HT-29 (cell line): ENCODE results near the gene OR2D3. TPM values are rescaled to one million over a fixed set of nuclear protein-coding genes. Genes with fewer than 3 reads are reported as not detected.
A peak's percentile ranks its signal among the peaks of the same experiment; 100 is the strongest.
"Not testable (repeated sequence)": the region's sequence is repeated elsewhere in the genome, so short reads cannot be mapped to it uniquely, and the experiment has no call there.

Source experiments
- DNase-seq: peaks from one replicate; pipeline ENCODE4 v3.0.0-alpha.2; 2015; ENCODE audit warnings: low spot score
- total RNA-seq: library from RNA; depleted of rRNA; stranded (reverse); fragments of >200 nt; shearing (Covaris generic); gene quantifications from 2 replicates; pipeline ENCODE4 v1.2.3, GENCODE V29; 2014; rRNA removed

Gene OR2D3, protein sequence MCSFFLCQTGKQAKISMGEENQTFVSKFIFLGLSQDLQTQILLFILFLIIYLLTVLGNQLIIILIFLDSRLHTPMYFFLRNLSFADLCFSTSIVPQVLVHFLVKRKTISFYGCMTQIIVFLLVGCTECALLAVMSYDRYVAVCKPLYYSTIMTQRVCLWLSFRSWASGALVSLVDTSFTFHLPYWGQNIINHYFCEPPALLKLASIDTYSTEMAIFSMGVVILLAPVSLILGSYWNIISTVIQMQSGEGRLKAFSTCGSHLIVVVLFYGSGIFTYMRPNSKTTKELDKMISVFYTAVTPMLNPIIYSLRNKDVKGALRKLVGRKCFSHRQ
- total RNA-seq: not detected in 2 replicates

DNA sequence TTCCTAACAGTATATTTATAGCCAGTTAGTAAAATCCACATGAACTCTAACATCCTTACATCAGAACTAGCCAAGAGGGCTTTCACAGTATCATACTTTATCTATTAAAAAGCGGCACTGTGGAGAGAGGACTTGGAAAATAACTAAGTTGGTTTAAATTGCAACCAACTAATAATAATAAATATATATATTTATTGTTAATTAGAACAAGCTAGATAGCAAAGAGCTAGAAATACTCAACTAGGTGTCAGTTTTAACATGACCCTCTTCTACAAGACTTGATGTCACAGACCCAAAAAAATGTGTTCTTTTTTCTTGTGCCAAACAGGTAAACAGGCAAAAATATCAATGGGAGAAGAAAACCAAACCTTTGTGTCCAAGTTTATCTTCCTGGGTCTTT lies at the start of gene OR2D3:
TSS of gene OR2D3 (plus strand) at position 301 of the 400 bp plus-strand sequence. CDS start at position 301, 0 bp downstream.
- DNase-seq: no peak

DNA sequence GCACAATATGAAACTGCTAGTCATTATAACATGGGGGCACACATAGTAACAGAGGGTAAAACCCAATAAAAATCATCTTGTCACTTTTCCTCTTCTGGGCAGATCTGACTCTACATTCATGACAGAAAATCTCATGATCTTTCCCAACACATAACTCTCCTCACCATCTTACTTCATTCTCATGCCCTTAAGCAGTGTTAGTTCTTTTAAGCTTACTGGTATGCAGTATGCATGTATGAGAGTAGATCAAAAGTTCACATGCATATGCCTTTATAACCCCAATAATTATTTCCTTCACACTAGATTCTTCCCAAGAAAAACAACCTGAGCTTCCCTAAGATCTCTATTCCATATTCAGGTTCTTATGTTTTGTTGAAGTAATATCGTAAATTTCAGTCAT lies 49.5 kb upstream of the OR2D3 start:
- DNase-seq: no peak

DNA sequence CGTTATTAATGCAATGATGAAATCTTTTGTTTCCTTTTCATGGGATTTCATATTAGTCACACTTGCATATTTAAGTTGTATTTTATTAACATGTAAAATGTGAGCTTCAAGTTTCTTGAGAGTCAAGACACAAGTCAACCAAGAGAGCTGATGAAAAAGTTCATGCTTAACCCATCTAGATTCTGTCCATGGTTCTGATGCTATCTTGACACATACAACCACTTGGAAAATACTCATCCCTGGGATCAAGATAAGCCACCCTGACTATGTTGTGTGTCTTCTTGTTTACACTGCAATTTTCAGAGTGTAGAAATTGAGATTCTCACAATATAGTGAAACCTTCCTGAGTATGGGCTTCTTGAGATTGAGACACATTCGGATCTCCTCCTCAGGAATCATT lies 45.0 kb upstream of the OR2D3 start:
- no peak for DNase-seq

DNA sequence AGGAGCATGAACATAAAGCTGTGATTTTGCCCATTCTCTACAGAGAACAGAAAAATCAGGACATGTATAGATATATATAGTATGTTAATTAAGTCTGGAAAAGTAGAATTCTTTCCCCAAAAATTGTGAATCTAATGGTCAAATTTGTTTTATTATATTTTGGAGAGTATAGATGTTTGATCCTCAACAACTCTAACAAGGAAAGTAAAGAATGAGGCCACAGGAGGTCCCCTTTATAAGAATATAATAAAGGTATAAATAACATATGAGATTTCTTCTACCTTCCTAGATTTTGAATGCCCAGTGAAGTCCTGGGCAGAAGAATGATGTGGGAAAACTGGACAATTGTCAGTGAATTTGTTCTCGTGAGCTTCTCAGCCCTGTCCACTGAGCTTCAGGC lies 44.5 kb upstream of the OR2D3 start, which contains the start of gene OR10A4:
TSS of gene OR10A4 (plus strand) at position 301 of the 400 bp plus-strand sequence. CDS start at position 324, 23 bp downstream.
- no peak for DNase-seq

DNA sequence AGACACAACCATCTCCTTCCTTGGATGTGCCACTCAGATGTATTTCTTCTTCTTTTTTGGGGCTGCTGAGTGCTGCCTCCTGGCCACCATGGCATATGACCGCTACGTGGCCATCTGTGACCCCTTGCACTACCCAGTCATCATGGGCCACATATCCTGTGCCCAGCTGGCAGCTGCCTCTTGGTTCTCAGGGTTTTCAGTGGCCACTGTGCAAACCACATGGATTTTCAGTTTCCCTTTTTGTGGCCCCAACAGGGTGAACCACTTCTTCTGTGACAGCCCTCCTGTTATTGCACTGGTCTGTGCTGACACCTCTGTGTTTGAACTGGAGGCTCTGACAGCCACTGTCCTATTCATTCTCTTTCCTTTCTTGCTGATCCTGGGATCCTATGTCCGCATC lies 43.9 kb upstream of the OR2D3 start:
- no peak for DNase-seq

DNA sequence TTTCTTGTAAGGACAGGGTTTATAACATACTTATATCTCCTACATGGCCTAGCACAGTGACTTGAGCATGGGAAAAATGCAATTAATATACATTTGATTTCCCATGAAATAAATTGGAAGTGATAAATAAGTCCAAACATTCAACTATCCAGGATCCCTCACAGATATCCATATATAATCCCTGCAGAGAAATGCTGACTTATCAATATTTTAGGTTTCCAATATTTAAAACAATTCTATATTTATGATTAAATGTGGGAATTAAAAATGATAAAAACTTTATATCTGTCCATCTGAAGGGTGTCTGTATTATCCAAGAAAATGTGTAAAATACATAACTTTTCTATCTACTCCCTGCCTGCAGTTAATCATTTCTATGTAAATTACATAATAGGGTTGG lies 38.1 kb upstream of the OR2D3 start:
- DNase-seq: no peak

DNA sequence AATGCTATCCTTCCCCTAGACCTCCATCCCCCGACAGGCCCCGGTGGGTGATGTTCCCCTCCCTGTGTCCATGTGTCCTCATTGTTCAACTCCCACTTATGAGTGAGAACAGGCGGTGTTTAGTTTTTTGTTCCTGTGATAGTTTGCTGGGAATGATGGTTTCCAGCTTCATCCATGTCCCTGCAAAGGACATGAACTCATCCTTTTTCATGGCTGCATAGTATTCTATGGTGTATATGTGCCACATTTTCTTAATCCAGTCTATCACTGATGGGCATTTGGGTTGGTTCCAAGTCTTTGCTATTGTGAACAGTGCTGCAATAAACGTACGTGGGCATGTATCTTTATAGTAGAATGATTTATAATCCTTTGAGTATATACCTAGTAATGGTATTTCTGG lies 33.1 kb upstream of the OR2D3 start:
- not testable (repeated sequence) for DNase-seq

DNA sequence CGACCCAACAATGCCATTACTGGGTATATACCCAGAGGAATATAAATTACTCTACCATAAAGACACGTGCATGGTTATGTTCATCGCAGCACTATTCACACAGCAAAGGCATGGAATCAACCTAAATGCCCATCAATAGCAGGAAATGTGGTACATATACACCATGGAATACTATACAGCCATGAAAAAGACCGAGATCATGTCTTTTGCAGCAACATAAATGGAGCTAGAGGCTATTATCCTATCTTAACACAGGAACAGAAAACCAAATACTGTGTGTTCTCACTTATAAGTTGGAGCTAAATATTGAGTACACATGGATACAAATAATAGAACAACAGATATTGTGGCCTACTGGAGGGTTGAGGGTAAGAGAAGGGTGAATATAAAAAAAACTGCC lies 32.0 kb upstream of the OR2D3 start:
- DNase-seq: no peak

DNA sequence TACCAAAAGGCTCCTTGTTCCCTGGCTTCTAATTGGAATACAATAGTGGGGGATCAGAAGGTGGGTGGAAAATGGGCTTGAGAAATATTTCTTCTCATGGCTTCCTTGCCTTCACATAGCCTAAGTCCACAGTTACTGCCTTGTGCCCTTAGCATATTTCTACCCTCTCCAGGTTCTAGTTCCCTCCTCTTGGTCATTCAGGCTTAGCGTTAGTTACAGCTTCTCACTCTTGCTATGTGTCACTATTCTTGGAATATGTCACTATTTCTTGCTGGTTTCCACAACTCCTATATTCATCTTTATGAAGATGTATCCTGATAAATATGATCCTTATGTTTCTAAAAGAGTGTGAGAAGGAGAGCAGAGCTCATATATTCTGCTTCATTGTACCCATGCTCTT lies 31.0 kb upstream of the OR2D3 start:
- DNase-seq: no peak

DNA sequence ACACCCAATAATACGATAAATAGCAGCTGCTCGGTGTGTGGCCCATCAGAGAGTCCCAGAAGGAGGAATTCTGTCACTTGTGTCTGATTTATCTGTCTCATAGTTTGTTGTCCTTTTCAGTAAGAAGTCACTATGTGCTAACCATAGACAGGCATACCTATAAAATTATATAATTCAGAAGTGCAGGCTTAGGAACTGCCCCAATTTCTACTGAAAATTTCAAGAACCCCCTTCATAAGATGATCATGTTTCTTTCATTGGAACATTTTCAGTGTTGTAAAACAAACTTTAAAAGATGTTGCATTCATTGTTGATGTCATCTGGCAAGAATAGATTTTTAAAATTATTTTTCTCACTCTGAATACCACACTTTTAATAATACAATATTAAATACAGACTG lies 28.4 kb upstream of the OR2D3 start, which contains the start of gene OR2D2:
TSS of gene OR2D2 (minus strand) at position 101 of the 400 bp plus-strand sequence. CDS start at position 101, 0 bp downstream.
- no peak for DNase-seq

DNA sequence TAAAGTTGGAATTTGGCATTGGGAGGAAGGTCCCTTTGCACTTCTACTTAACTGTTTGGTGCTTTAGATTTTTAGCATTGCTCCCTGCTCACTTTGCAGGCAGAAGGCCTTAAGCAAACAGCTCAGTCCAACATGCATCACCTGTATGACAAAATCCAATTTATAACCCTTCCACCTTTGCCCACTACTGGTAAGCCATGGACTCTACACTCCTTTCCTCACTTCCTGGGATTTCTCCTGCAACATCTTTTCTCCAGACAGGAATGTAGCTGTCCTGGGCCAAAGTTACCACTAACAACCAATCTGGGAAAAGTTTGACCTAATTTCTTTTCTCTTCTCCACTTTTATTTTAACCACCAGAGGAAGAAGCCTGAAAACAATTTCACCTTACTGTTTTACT lies 26.7 kb upstream of the OR2D3 start:
- peak; percentile 16 for DNase-seq

DNA sequence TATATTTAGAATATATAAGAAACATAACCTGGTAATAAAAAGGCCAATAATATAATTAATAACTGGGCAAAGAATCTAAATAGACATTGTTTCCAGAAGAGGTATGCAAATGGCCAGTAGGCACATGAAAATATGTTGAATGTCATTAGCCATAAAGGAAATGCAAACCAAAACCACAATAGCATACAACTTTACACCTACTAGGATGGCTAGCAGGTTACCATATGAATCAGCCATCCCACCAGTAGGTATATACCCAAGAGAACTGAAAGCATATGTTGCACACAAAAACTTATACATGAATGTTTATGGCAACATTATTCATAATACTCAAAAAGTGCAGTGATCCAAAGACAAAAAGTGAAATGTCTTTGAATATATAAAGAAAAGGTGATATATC lies 25.8 kb upstream of the OR2D3 start:
- DNase-seq: no peak

DNA sequence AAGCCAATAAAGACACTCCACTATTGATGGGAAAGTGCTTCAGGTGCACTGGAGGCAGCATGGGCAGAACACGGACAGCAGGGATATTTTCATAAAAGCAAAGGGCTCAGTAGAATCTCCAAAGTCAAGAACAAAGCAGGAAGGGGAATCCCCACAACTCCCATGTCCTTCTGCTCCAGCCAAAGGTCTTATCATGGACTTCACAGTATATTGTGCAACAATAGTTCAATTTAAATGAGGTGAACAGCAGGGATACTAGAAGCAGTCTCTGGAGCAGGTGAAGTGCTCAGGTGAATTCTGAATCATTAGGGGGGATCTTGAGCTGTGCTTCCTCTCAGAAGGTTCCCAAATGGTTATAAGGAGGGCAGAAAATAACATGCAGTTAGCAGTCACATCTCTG lies 21.9 kb upstream of the OR2D3 start:
- no peak for DNase-seq

DNA sequence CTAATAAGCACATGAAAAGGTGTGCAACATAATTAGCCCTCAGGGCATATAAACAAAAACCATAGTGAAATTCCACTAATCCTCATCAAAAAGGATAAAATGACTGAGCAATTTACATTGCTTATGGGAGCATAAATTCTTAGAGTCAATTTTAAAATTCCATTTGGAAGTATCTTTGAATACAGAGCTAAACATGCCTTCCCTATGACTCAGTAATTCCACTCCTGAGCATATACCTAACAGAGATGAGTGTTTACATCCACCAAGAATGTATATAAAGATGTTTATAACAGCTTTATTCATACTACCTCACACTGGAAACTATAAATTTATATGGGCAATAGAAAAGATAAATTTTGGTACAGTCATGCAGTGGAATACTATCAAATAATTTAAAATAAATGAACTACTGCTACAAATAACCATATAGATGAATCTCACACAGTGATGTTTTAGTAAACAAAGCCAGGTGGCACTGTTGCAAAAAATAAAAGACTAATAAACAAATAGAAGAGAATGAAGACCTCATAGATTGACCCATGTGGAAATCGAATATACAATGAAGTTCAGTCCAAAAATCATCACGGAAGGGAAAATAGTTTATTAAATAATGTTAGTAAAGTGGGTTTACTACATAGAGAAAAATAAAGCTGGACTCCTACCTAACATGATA lies 20.3 kb upstream of the OR2D3 start:
- peak; percentile 24 for DNase-seq

DNA sequence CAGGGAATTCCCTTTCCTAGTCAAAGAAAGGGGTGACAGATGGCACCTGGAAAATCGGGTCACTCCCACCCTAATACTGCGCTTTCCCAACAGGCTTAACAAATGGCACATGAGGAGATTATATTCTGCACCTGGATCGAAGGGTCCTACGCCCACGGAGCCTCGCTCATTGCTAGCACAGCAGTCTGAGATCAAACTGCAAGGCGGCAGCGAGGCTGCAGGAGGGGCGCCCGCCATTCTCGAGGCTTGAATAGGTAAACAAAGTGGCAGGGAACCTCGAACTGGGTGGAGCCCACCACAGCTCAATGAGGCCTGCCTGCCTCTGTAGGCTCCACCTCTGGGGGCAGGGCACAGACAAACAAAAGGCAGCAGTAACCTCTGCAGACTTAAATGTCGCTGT lies 16.0 kb upstream of the OR2D3 start:
- not testable (repeated sequence) for DNase-seq

DNA sequence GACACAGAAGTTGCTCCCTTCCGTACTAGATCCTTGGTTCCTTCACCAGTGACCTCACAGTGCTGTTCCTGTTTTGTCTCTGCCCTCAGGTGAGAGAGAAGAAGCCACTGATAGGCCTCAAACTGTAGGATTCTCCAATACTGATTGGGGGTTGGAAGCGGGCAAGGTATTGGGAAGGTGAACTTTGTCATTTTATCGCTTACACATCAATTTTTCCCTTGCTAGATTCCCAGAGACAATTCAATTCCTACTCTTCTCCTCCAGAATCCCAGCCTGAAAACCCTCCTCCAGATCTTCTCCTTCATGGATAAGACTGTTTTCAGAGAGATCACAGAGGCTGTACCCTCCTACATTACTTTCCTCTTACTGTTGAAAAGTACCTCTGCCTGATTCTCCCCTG lies 9.4 kb upstream of the OR2D3 start:
- DNase-seq: no peak

DNA sequence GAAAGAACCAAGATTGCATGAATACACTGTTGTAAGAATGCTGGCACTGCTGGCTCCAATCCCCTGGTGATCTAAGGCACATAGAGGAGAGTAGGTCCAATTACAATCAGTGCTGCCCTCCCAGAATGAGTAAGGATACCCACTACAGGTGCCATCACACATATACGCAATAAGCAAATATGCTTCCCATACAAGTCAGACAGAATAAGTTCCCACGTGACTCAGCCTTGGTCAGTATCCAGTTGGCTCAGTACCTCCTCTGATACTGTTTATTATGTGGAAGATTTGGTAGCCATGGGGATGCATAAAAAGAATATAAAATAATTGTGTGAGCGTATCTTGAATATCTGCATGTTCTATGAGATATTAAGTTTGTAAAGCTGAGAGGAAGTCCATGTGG lies 8.9 kb upstream of the OR2D3 start:
- DNase-seq: no peak

DNA sequence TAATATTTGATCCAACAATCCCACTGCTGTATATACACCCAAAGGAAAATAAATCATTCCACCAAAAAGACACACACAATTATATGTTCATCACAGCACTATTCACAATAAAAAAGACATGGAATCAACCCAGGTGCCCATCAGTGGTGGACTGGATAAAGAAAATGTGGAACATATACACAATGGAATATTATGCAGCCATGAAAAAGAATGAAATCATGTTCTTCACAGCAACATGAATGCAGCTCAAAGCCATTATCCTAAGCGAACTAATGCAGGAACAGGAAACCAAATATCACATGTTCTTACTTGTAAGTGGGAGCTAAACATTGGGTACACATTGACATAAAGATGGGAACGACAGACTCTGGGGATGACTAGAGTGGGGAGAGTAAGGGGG lies 1.1 kb upstream of the OR2D3 start:
- DNase-seq: no peak

DNA sequence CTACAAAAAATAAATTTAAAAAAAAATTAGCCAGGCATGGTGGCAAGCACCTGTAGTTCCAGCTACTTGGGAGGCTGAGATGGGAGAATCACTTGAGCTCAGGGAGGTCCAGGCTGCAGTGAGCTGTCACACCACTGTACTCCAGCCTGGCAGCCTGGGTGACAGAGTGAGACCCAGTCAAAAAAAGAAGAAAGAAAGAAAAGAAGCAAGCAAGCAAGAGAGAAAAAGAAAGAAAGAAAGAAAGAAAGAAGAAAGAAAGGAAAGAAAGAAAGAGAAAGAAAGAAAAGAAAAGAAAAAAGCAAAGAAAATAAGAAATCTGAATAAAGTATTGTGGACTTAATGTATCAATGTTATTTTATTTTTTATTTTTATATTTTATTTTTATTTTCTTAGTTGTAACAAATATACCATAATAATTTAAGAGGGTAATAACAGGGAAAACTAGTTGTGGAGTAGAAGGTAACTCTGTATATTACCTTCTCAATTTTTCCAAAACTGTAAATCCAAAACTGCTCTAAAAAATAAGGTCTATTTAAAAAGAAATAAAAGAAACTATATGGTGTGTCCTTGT lies 4.3 kb downstream of the OR2D3 start:
- DNase-seq: no peak

DNA sequence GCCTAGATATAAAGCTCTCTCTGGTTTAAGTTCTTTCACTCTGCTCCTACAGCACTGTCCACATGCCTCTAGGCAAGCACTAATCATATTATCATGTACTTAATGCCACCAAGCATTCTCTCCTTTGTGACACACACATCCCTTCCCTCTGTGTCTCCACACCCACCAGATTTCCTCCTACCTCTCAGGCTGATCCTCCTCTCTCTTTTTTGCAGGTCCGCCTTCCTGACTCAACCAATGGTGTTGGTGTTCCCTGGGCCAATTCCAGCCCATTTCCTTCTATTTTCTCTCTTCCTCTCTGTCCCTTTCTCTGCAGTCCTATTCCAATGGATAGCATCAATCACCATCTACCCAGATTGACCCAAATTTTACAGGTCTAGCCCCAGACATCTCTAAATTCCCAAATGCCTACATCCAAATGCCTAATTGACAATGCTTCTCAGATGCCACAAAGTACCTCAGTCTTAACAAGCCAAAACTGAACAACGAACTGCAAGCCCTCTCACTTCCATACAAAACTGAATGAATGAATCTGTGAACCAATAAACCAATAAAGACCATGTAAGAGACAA lies 4.9 kb downstream of the OR2D3 start:
- no peak for DNase-seq

DNA sequence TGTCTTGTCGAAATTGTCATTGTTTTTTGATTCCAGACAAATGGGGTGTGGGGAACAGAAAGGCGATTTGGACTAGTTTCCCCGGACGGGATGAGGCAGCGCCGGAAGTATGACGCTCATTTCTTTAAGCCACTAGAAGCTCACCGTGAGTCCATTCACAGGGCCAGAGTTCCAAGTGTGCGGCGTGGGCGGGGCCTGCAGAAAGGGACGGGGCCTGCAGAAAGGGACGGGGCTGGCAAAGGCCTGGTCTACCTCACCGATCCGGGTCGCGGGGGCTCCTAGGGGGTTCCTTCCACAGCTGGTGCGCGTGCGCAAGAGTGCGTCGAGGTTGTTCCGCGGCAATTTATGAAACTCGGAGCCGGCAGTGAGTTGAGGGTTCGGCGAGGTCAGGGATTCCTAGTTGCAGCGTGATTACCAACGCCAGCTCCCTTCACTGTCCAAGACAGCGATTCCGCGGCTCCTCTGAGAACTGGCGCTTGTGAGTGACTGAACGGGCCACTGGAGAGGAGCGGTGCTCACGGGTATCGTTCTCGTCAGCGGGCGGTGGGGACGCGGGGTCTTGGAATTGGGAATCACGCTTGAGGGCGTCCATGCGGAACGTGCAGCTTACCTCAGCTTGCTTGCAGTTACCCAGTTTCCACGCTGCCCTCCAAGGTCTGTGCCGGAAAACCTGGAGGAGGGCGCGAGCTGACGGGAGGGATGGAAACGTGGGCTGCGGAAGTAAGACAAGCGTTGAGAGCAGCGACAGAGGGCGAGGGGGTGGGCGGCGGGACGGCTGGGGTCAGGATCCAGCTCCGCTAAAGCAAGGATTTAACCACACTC lies 5.6 kb downstream of the OR2D3 start, which contains the start of gene ZNF215:
TSS of gene ZNF215 (plus strand) at position 219 of the 822 bp plus-strand sequence. CDS start 5,847 bp downstream, outside the sequence.
- peak; percentile 91 for DNase-seq
